PFSK-1 (cell line): ENCODE data around the gene COX17.

Source experiments
- FOXP2 ChIP-seq: optimal IDR thresholded peaks from 2 replicates; pipeline ENCODE3; 2011; ENCODE audit warnings: borderline replicate concordance, control low read depth, inconsistent platforms; ENCODE audit not compliant: insufficient read depth; ENCODE audit errors: extremely low read length, extremely low read depth
- POLR2AphosphoS5 ChIP-seq: IDR thresholded peaks from 2 replicates; pipeline ENCODE4 v1.6.1; 2012; ENCODE audit warnings: low read depth, mild to moderate bottlenecking, control low read depth, low read length, moderate library complexity
- SIN3A ChIP-seq: IDR thresholded peaks from 2 replicates; pipeline ENCODE4 v1.6.1; 2012; ENCODE audit warnings: mild to moderate bottlenecking, low read length, moderate library complexity, borderline replicate concordance; ENCODE audit not compliant: insufficient read depth
- TAF1 ChIP-seq: IDR thresholded peaks from 2 replicates; pipeline ENCODE4 v1.6.1; 2012; ENCODE audit warnings: low read length, control low read depth, borderline replicate concordance; ENCODE audit not compliant: insufficient read depth
- TF ChIP-seq, protein P1 (sequence below), 2 experiments: IDR thresholded peaks; 2 replicates each; pipeline versions ENCODE4 v1.6.1 to v1.8.0; 2011 to 2012; ENCODE audit warnings: low read depth in 2 of 2, low read length in 2 of 2, control low read depth in 1 of 2, inconsistent platforms in 1 of 2, mild to moderate bottlenecking in 1 of 2, moderate library complexity in 1 of 2; ENCODE audit not compliant: insufficient read depth in 1 of 2

DNA sequence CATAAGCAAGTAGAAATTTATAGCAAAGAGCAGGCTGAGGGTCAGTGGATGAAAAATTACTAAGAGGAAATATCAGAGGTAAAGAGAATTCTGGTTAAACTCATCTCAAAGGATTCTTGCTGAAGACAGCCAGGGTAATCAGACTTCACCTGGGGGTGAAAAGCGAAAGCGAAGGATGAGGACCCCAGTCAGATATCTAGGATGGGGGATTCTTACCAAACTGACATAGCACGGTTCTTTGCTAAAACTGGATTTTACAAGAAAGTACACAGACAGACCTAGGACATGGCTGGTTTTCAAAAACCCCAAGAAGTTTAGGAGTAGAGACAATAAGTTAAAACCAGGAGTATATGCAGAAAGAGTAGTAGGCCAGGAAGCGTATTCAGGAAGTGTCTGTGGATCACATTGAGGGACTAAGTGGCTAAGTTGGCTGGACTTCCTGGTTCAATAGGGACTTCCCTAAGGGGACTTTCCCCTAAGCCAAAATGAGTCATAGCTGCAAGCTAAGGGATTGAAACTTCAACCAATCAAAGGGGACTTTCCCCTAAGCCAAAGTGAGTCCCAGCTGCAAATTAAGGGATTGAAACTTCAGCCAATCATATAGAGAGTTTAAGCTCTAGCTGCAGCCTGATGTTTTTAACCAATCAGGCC, 23.2 kb upstream of the COX17 start:
- TF ChIP-seq, protein P1, sequence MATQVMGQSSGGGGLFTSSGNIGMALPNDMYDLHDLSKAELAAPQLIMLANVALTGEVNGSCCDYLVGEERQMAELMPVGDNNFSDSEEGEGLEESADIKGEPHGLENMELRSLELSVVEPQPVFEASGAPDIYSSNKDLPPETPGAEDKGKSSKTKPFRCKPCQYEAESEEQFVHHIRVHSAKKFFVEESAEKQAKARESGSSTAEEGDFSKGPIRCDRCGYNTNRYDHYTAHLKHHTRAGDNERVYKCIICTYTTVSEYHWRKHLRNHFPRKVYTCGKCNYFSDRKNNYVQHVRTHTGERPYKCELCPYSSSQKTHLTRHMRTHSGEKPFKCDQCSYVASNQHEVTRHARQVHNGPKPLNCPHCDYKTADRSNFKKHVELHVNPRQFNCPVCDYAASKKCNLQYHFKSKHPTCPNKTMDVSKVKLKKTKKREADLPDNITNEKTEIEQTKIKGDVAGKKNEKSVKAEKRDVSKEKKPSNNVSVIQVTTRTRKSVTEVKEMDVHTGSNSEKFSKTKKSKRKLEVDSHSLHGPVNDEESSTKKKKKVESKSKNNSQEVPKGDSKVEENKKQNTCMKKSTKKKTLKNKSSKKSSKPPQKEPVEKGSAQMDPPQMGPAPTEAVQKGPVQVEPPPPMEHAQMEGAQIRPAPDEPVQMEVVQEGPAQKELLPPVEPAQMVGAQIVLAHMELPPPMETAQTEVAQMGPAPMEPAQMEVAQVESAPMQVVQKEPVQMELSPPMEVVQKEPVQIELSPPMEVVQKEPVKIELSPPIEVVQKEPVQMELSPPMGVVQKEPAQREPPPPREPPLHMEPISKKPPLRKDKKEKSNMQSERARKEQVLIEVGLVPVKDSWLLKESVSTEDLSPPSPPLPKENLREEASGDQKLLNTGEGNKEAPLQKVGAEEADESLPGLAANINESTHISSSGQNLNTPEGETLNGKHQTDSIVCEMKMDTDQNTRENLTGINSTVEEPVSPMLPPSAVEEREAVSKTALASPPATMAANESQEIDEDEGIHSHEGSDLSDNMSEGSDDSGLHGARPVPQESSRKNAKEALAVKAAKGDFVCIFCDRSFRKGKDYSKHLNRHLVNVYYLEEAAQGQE (IDR thresholded peaks at IDR 0.05; ENCODE audit: insufficient read depth in 1 of 2, low read depth in 2 of 2, low read length in 2 of 2): no peak
- TF ChIP-seq TAF1: no peak
- no peak for TF ChIP-seq FOXP2
- no peak for TF ChIP-seq POLR2AphosphoS5
- TF ChIP-seq SIN3A: no peak
